ENCODE data around the gene SMPX. TPM values are rescaled to one million over a fixed set of nuclear protein-coding genes. Genes with fewer than 3 reads are reported as not detected.

Gene SMPX
- total RNA-seq, 1 donor = not detected

DNA sequence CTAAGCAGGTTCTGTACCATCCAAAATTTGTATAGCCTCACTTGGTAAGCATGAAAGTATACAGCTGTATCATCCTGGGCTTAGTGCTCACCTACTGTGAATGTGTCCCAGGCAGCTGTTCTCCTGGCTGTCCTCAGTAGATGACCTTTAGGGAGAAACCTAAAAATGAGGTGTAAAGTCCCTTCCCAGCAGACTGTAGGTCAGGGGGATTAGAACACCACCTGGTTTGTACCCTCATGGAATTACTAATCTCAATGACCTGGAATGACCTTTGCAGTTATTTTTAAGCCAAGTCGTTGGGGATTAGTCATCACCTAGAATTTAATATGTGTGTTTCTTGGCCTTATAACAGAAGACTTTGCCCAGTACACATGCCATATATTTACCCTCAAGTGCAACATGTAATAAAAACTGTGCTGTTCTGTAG is 42.4 kb upstream of the SMPX start:
- no peak overlapping the region for H3K27ac ChIP-seq (ENCODE audit: low read depth, low read length)
- H3K36me3 ChIP-seq (ENCODE audit: insufficient read depth, low read length) = no peaks in the 10 kb centered on the region
- no peaks in the 10 kb centered on the region for H3K79me2 ChIP-seq (ENCODE audit: insufficient read depth, low read length)
- H3K4me3 ChIP-seq (ENCODE audit: insufficient read depth, low read length) = no peak overlapping the region
- H3K9me3 ChIP-seq (ENCODE audit: low read depth, low read length) = no peaks in the 10 kb centered on the region
- DNase-seq (ENCODE audit: insufficient read length, low spot score, missing footprints) = no peak
- no peak overlapping the region for H3K4me2 ChIP-seq (ENCODE audit: insufficient read depth, low read length)
- peaks cover 22% of the 10 kb centered on the region for H3K4me1 ChIP-seq (ENCODE audit: insufficient read depth, low read length)
- TF ChIP-seq, protein P1, sequence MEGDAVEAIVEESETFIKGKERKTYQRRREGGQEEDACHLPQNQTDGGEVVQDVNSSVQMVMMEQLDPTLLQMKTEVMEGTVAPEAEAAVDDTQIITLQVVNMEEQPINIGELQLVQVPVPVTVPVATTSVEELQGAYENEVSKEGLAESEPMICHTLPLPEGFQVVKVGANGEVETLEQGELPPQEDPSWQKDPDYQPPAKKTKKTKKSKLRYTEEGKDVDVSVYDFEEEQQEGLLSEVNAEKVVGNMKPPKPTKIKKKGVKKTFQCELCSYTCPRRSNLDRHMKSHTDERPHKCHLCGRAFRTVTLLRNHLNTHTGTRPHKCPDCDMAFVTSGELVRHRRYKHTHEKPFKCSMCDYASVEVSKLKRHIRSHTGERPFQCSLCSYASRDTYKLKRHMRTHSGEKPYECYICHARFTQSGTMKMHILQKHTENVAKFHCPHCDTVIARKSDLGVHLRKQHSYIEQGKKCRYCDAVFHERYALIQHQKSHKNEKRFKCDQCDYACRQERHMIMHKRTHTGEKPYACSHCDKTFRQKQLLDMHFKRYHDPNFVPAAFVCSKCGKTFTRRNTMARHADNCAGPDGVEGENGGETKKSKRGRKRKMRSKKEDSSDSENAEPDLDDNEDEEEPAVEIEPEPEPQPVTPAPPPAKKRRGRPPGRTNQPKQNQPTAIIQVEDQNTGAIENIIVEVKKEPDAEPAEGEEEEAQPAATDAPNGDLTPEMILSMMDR (IDR thresholded peaks at IDR 0.05; ENCODE audit: extremely low read depth, low read depth, low read length) = no peak
- no peak overlapping the region for H2AFZ ChIP-seq (ENCODE audit: low read length)
- H4K20me1 ChIP-seq (ENCODE audit: insufficient read depth, low read length) = no peaks in the 10 kb centered on the region
- peaks cover 2% of the 10 kb centered on the region for H3K27me3 ChIP-seq (ENCODE audit: insufficient read depth, low read length)

DNA sequence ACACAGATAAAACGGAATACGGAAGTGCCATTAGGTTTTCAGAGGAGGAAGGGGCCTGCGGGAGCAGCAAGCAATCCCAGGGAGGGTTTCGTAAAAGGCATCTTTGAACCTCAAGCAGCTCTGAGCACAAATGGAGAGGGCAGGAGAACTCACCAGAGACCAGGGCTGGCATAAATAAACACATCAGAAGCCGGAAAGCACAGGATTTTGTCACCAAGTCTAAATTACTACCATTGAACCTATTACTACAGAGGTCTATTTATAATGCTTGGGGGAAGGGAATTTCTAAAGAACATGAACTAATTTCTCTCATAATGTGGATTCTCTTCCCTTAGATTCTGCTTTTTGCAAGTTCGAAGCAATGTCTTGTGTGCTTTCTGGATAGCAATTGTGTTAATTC is 41.9 kb upstream of the SMPX start:
- TF ChIP-seq, protein P1 (IDR thresholded peaks at IDR 0.05; ENCODE audit: extremely low read depth, low read depth, low read length) = no peak
- Histone ChIP-seq H3K4me1 (ENCODE audit: insufficient read depth, low read length) (peaks cover 22% of the 10 kb centered on the region), H3K36me3 (ENCODE audit: insufficient read depth, low read length) (no peaks in the 10 kb centered on the region), H3K9me3 (ENCODE audit: low read depth, low read length) (no peaks in the 10 kb centered on the region), H3K27me3 (ENCODE audit: insufficient read depth, low read length) (peaks cover 2% of the 10 kb centered on the region), H3K4me2 (ENCODE audit: insufficient read depth, low read length) (no peak overlapping the region), H4K20me1 (ENCODE audit: insufficient read depth, low read length) (no peaks in the 10 kb centered on the region), H2AFZ (ENCODE audit: low read length) (no peak overlapping the region), H3K27ac (ENCODE audit: low read depth, low read length) (no peak overlapping the region), H3K4me3 (ENCODE audit: insufficient read depth, low read length) (no peak overlapping the region), H3K79me2 (ENCODE audit: insufficient read depth, low read length) (no peaks in the 10 kb centered on the region)
- DNase-seq (ENCODE audit: insufficient read length, low spot score, missing footprints) = no peak

DNA sequence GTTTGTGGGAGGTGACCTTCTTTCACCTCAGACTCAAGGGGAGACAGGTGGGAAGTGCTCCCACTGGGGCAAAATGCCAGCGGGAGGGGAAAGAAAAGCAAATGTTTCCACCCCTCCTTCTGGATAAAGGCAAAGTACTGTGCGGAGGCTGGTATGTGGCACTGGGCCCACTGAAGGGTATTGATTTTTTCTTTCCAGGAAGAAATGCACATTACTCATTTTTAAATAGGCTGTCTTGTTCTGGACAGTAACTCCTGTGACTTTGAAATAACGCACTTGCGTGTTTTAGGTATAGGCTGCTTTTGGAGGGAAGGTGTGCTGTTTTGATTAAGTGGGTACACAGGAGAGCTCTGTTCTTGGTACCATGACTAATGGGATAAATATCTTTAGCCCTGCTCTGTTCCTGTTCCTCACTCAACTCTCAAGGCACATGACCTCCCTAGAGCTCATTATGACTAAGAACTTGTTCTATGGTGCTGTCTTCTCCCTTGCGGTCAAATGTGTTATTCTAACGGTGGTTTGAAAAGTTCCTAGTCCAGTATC is 40.8 kb upstream of the SMPX start:
- peak; percentile 52 for DNase-seq (ENCODE audit: insufficient read length, low spot score, missing footprints)
- Histone ChIP-seq H3K27ac (ENCODE audit: low read depth, low read length) (no peak overlapping the region), H3K4me3 (ENCODE audit: insufficient read depth, low read length) (no peak overlapping the region), H3K79me2 (ENCODE audit: insufficient read depth, low read length) (no peaks in the 10 kb centered on the region), H3K4me1 (ENCODE audit: insufficient read depth, low read length) (peaks cover 22% of the 10 kb centered on the region), H3K36me3 (ENCODE audit: insufficient read depth, low read length) (no peaks in the 10 kb centered on the region), H3K27me3 (ENCODE audit: insufficient read depth, low read length) (peaks cover 2% of the 10 kb centered on the region), H2AFZ (ENCODE audit: low read length) (no peak overlapping the region), H3K9me3 (ENCODE audit: low read depth, low read length) (no peaks in the 10 kb centered on the region), H4K20me1 (ENCODE audit: insufficient read depth, low read length) (no peaks in the 10 kb centered on the region), H3K4me2 (ENCODE audit: insufficient read depth, low read length) (peak overlapping the region; percentile 13)
- TF ChIP-seq, protein P1 (IDR thresholded peaks at IDR 0.05; ENCODE audit: extremely low read depth, low read depth, low read length) = no peak

DNA sequence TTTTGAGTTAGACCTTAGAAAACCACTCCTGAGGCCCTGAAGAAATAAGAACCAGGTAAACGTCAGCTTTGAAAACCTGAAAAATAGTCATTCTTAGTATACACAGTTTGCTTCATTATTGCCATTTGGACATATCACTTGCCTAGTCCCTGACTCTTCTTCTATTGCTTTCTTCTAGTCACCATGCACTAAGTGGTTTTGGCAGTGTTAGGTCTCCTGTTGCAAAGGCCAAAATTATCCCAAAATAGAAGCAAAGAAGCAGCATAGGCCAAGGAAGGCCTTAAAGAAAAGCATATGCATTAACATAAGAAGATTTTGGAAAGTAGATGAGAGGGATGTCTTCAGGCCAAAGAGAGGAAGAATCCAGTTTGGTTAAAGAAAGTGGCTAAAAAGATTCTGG is 24.1 kb upstream of the SMPX start:
- no peak for DNase-seq (ENCODE audit: insufficient read length, low spot score, missing footprints)
- Histone ChIP-seq H3K4me3 (ENCODE audit: insufficient read depth, low read length) (no peak overlapping the region), H3K4me2 (ENCODE audit: insufficient read depth, low read length) (no peak overlapping the region), H3K9me3 (ENCODE audit: low read depth, low read length) (no peaks in the 10 kb centered on the region), H3K27me3 (ENCODE audit: insufficient read depth, low read length) (no peaks in the 10 kb centered on the region), H2AFZ (ENCODE audit: low read length) (no peak overlapping the region), H3K27ac (ENCODE audit: low read depth, low read length) (no peak overlapping the region), H4K20me1 (ENCODE audit: insufficient read depth, low read length) (no peaks in the 10 kb centered on the region), H3K36me3 (ENCODE audit: insufficient read depth, low read length) (no peaks in the 10 kb centered on the region), H3K79me2 (ENCODE audit: insufficient read depth, low read length) (no peaks in the 10 kb centered on the region), H3K4me1 (ENCODE audit: insufficient read depth, low read length) (no peaks in the 10 kb centered on the region)
- TF ChIP-seq, protein P1 (IDR thresholded peaks at IDR 0.05; ENCODE audit: extremely low read depth, low read depth, low read length) = no peak
